HG03095 (cell line): ENCODE data around the gene HACD2.

ENCODE experiments used
- ATAC-seq: cut with Tn5 transposase; IDR thresholded peaks from one replicate; pipeline ENCODE4 v1.9.1; 2021; ENCODE audit warnings: moderate library complexity; ENCODE audit not compliant: unreplicated experiment

HACD2 gene

DNA sequence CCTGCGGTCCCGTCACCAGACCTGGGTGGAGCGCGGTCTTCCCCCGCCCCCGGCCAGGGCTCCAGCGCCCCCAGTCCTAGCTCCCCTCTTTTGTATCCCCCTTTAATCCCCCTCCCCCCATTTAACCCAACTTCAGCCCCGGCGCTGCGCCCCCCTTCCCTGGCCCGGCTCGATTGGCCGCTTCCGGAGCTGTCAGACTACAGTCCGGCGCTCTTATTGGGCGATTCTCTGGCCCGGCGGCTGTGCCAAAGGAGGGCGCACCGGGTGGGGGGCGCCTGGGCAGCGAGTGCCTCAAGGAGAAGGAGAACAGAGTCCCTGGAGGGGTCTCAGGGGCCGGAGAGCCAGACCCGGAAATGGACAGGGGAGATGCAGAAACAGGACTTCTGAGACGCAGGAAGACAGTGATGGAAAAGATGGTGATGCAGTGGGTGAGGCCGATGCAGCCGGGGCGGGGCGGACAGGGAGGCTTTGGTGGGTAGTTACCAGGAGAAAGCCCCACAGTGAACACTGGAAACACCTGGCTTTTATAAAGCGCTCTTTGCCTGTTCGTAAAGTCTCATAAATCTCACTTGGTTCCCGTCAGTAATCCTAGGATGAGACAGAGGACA is 134.8 kb downstream of the HACD2 start:
- ATAC-seq, result no peak

DNA sequence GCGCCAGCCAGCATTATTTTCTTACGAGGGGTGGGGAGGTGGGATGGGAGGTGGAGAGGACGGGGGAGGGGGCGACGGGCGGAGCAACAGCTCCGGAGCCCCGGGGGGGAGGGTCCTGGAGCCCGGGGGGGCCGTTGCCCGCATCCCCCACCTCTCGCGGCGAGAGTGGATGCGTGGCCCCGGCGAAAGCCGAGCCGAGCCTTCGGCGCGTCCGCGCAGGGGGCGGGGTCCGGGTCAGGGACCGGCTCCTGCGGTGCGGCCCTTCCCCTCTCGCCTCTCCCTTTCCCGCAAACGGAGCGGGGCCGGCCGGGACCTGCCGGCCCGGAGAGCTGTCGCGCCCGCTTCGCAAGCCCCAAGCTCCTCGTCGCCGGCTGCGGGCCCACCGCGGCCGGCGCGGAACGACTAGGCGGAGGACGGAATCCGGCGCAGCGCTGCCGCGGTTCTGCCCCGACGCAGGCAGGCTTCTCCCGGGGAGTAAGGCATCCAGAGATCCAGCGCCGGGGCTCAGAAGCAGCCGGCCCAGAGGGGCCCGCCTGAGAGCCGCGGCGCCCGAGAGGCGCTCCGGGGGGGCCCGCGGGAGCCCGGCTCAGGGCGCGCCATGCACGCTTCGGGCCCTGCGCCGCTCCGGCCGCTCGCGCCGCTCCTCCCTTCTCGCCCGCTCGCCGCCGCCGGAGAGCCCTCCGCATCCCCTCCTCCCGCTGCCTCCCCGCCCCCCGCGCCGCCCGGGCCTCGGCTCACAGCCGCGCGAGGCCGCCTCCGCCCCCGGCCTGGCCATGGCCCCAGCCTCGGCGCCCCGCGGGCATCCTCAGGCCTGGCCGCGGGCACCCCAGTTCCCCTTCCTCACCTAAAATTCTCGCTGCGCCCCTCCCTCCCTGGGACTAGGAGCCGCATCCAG is 135.5 kb downstream of the HACD2 start:
- no peak for ATAC-seq

DNA sequence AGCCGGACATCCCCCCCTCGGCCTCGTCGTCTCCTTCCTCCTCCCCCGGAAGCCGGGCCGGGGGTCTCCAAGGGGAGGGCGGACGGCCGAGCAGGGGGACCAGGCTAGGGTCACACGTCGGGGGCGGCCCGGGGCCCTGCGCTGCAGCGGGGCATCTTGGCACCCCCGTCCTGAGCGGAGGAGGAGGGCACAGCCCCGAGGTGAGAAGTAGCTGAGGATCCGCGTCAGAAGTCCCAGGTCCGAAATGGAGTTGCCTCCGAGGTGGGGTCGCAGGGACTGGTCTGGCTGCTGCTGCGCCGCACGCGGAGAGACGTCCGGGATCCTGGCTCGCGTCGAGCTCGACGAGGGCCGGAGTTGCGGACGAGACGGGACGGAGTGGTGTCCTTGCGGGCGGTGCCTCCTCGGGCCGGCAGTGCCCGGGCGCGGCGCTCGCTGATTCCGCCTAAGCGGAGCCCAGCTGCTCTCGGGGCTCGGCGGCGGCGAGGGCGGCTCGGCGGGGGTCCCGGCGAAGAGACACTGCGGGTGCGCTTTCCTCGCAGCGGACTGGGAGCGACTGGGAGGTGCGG is 136.2 kb downstream of the HACD2 start, which contains the start of gene ADCY5:
TSS of gene ADCY5 (minus strand) at position 555 of the 566 bp plus-strand sequence. CDS start at position 10, 545 bp downstream.
- ATAC-seq, result no peak

DNA sequence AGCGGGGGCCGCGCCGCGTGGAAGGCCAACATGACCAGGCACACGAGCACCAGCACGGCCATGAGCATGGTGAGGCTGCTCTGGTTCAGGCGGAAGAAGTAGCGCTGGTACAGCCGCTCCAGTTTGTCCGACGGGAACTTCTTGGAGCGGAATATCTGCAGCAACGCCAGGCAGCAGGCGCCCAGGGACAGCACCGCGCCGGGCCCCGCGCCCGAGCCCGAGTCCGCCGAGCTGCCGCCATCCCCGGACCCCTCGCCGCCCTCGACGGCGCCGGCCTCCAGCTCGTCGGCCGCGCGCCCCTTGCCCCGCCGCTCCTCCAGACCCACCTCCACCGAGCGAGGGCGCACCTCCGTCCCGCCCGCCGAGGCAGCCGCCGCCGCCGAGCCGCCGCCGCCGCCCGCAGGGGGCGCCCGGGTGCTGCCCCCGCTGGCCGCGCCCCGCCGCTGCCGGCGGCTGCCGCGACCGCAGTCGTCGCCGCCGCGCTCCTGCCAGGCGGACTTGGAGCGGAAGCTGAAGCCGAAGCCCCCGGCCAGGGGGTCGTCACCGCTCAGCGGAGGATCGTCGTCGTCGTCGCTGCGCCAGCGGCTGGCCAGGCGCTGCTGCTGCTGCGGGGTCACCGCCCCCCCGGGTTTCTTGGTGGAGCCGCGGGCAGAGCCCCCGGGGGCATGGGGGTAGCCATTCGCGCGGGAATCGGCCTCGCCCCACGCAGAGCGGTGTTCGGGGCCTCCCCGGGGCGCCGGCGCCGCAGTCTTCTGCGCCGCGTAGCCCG is 136.9 kb downstream of the HACD2 start:
- ATAC-seq, result no peak

DNA sequence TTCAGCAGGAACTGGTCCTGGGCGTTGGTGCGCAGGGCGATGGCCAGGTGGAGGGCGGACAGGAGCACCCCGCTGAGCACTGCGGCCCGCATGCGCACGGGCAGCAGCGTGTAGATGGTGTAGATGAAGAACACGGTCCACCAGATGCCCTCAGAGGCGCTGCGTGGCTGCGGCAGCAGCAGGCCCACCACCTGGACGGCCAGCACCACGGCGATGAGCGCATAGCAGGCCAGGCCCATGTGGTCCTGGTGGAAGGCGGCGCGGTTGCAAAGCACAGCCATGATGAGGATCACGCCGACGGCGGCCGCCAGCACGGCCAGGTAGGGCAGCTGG is 137.5 kb downstream of the HACD2 start:
- no peak for ATAC-seq

DNA sequence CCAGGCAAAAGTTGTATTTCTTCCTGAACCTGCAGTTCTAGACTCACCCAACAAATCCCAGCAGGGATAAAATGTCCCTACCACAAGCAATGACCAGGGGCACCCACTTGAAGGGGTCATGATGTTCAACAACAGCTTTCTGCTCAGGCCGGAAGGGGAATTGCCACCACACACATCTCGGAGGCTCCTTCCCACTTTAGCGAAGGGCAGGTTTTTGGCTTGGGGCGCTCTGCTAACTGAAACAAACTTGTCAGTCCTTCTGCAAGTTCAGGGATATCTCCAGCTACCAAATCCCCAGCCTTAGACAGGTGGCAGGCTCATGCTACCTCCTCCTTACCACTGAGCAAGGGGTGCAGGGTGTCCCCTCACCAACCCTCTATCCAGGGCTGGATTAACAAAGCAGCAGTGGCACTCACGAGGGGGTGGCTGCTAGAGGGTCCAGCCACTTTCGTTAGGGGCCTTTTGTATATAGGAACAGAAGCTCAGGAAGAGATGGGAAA is 138.2 kb downstream of the HACD2 start:
- no peak for ATAC-seq

DNA sequence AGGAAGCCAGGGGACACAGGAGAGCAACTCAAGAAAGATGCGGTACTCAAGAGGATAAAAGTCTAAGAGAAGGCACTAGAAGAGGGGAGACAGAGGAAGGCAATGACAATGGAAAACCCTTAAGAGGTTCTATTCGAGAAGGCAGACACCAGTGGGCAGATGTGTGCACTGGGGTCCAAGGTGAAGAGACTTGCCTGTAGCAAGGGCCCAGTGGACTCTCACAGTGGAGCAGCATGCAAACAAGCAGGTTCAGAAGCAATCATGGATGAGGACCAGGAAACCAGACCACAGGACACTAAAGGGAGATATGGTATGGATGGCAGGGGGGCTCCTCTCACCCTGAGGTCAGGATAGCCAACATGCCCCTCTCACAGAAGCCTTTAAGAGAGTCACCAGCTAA is 138.6 kb downstream of the HACD2 start:
- no peak for ATAC-seq

DNA sequence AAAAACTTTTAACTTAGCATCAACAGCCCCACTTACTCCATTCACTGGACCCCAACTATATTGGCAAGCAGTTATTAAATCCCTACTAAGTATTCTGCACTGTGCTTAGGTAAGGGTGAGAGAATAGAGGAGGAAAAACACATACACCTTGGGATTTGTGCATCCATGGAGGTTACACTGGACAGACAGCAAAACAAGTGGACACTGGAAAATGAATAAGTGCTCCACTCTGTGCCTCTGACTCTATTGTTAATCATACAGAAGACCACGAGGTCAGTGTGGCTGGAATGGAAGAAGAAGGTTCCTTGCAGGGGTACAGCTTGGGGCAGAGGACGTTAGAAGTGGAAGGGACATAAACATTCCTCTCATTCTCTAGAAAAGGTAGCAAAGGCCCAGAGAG is 139.2 kb downstream of the HACD2 start:
- ATAC-seq, result no peak

DNA sequence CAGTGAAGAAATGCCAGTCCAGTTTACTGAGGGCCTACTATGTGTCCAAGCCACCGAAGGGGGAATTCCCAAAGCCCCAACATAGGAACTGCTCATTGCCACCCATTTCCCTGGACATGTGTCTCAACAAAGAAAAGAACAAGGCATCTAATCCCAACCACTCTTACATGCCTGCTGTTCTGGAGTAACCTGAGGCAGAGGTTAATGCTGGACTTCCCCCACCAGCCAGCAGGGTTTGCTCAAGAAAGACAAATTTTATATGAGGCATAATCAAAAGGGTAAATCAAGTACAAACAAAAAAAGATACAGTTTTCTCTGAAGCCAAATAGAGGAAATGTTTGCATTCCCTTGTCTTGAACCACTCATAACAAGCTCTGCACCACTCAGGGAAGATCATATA is 140.1 kb downstream of the HACD2 start:
- no peak for ATAC-seq

DNA sequence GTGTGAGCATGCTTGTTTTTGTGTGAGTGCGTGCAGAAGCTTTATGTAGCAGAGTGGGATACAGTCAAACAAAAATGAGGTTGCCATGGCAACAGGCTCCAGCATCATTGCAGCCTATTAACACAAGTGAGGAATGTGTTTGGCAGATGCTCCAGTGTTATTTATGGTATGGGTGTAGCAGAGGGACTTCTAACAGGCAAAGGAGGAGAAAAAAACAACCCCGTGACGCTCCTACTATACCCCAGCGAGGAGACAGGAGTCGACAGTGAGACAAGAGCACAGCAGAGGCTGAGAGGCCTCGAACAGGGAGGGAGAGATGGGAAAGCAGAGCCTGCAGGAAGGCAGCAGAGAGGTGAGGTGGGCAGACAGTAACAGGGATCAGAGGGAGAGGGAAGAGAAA is 140.8 kb downstream of the HACD2 start:
- no peak for ATAC-seq

DNA sequence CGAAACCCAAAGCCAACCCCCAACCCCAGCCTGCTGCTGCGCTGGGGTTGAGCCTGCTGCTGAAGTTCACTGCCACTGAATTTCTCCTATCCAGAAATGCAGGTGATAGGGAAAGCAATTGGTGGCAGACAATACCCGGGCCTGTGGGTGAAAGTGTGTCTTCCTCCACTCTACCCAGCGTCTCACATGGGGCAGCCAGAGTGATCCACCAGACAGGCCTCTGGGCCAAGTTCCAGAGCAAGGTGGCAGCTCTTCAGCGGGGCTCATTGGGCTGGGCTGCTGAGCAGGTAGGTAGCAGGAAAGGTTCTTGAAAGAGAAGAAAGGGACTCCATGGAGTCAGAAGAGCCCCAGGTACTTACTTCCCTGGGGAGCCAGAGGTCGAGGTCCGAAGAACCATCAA is 141.9 kb downstream of the HACD2 start:
- no peak for ATAC-seq

DNA sequence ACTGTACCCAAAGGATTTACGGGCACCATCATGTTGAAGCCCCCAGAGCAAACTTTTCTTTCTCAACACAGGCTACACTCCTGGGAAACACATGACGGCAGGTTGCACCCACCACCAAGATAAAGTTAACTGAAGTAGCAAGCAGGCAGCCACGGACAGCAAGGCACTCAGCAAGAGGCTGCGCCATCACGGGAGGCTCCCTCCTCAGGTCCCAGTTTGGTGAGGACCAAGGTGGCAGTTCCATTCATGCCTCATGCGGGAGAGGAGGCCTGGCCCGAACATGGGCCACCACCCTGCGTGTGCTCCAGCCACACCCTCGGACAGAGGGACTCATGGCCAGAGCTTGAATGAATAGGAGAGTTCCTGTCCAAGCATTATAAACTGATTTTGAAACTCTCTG is 142.7 kb downstream of the HACD2 start:
- ATAC-seq, result no peak
